GM19372 (cell line): ENCODE results near the gene SLC35G2.
"Not testable (repeated sequence)": the region's sequence is repeated elsewhere in the genome, so short reads cannot be mapped to it uniquely, and the experiment has no call there.

Source experiments
- ATAC-seq: cut with Tn5 transposase; IDR thresholded peaks from one replicate; pipeline ENCODE4 v1.9.1; 2021; ENCODE audit warnings: mild to moderate bottlenecking, low read depth, moderate library complexity; ENCODE audit not compliant: unreplicated experiment

The SLC35G2 gene

DNA sequence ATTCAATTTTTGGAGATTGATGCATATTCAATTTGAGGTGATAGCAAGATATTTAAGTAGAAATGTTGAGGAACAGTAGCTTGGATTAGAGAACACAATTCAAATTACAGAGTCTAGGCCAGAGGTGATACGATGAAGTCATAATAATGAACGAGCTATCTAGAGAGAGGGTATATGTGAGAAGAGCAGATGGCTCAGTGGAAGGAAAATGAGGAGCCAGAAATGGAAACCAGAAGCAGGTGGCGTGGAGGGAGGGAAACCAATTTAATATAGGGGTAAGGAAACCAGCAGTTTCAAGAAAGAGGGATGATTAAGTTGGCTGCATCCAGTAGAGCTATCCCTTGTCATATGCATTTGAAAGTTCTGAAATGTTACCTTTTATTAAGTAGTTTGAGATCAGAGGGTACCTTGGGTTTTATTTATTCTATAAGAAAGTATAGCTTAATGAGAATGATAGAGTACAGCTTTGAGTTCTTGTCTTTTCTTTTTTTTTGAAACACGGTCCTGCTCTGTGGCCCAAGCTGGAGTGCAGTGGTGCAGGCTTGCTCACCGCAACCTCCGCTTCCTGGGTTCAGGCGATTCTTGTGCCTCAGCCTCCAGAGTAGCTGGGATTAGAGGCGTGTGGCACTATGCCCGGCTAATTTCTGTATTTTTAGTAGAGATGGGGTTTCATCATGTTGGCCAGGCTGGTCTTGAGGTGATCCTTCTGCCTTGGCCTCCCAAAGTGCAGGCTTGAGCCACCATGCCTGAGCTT lies 65.2 kb downstream of the SLC35G2 start:
- ATAC-seq = no peak

DNA sequence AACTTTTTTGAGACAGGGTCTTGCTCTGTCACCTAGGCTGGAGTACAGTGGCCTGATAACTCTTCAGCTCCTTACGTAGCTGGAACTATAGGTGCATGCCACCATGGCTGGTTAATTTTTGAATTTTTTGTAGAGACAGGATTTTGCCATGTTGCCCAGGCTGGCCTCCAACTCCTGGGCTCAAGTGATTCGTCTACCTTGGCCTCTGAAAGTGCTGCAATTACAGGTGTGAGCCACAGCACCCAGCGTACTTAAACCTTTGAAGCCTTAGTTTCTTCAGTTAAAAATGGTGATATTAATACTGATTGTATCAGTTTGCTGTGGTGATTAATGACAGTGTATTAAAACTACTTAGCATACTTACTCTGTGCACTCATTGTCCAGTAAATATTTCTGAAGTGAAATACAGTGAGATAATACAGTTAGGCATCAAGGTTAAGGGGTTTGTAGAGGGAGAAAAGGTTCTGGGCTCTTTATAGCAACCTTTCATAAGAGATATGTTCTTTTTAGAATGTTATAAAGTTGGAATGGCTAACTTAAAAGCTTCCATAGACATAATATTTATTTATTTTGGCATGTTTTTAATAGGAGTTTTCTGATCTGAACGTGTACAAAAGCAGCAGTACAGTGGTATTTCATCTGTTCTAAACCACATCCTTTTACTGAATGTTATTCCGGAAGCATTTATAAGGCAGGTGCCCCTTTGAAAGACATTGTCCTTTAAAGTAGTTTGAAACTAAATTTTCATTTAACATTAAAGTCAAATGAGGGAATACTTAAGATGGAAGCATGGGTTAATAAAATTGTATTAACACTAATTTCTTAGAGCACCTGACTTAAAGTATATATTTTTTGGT lies 66.7 kb downstream of the SLC35G2 start:
- ATAC-seq = no peak

DNA sequence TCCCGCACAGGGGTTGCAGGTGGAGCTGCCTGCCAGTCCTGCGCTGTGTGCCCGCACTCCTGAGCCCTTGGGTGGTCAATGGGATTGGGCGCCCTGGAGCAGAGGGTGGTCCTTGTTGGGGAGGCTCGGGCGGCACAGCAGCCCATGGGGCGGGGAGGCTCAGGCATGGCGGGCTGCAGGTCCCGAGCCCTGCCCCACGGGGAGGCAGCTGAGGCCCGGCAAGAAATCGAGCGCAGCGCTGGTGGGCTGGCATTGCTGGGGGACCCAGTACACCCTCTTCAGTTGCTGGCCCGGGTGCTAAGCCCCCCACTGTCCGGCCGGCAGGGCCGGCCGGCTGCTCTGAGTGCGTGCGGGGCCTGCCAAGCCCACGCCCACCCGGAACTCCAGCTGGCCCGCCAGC lies 71.0 kb downstream of the SLC35G2 start:
- ATAC-seq = no peak

DNA sequence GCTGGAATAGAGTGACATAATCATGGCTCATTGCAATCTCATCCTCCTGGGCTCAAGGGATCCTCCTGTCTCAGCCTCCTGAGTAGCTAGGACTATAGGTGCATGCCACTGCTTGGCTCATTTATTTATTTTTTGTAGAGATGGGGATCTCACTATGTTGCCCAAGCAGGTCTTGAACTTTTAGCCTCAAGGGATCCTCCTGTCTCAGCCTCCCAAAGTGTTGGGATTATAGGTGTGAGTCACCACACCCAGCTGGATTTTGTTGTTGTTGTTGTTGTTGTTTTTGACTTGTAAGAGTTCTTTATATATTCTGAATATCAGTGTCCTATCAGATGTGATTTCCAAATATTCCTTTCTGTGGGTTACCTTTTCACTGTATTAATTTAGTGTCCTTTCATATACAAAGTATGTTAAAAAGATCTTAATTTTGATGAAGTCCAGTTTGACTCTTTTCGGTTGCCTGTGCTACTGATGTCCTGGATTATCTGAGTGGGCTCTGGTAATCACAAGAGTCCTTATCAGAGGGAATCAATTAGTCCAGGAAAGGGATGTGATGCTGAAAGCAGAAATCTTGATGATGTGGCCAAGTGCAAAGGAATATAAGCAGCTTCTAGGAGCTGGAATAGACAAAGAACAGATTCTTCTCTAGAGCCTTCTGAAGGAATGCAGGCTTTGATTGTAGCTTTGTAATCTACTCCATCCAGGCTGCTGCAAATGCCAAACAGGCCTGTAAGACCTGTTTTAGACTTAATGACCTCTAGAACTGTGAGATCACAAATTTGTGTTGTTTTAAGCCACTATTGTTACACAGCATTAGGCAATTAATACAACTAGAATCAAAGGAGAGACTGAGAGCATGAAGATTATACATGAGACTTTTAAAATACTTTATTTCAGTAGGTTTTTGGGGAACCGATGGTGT lies 73.3 kb downstream of the SLC35G2 start:
- no peak for ATAC-seq

DNA sequence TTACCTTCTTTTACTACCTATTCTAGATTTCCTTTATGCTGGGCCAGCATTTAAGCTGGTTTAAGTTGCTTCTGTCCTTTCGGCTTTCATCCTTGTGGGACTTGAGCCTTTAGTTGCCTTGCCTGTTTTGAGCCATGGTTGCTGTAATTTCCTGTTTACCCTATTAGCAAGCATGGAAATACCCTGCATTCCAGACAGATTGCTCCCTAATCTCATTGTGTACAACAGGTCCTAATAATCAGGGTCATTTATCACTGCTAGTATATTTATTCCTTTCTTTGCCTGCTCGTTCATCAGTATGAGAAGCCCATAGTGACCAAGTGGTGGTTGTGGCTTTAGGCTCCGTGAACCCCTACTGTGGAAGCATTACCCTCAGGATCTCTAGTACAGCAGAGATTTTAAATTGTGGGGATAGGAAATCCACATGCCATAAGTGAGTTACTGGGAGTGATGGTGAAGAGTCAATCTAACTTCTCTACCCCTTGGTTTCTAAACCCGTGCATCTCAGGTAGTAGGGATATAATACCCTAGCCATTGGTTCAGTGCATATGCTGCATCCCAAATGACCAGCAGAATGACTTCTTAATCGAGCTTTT lies 75.0 kb downstream of the SLC35G2 start:
- no peak for ATAC-seq

DNA sequence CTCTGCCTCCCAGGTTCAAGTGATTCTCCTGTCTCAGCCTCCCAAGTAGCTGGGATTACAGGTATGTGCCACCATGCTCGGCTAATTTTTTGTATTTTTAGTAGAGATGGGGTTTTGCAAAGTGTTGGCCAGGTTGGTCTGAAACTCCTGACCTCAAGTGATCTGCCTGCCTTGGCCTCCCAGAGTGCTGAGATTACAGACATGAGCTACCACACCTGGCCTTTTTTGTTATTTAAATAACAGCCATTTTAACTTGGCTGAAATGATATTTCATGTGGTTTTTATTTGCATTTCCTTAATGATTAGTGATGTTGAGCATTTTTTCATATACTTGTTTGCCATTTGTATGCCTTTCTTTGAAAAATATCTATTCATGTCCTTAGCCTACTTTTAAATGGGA lies 78.2 kb downstream of the SLC35G2 start:
- ATAC-seq = not testable (repeated sequence)

DNA sequence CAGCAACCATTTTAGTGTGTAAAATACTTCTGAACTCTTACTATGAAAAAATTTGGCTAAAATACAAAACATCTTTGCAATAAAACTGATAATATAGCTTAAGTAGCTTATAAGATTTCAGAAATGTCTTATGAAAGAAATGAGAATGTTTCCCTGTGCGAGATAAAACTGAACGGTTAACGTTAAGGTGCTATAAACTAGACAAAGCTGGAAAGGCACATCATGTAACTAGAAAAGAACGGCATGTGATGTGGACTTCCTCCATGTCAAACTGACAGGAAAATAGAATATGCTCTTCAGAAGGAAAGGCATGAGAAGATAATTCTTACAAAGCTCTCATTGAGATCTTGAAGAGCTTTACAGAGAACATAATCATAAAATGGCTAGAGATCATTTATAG lies 79.6 kb downstream of the SLC35G2 start:
- ATAC-seq = no peak

DNA sequence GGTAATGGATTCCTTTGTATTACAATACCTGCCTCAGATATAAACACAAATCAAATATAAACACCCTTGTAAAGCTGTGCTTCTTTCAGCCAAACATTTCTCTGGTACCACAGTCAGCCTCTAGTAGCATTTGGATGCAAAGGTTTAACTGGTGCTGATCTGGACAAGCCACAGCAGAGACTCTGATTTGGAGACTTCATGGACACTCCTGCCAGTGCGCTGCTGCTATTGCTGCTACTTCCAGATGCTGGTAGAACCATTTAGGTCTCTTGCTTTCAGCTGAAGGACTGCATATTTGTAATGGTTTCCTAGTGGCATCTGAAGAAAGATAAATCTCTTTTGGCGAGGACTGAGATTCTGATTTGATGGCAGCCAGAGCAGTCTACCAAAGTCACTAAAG lies 80.0 kb downstream of the SLC35G2 start:
- ATAC-seq = no peak

DNA sequence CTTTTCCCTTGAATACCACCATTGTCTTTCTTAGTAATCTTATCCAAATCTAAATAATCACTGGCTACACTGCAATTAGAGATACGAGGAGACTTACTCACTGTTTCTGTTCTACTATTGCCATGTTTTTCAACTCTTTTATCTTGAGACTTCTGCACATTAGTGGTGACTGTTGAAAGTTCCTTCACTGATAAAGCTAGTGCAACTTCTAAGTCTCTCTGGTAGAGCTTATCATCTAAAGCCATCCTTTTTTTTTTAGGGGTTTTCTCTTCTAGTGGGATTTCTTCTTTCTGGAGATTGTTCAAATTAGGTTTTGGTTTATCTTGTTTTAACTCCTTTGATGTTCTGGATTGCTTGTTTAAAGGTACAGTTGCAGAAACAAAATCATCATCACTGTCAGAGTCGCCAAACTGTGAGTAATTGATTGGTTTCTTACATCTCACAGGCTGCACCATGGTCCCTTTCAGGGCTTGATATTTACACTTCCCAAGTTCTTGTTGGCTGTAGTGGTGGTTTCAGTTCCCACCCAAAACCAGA lies 80.8 kb downstream of the SLC35G2 start:
- no peak for ATAC-seq

DNA sequence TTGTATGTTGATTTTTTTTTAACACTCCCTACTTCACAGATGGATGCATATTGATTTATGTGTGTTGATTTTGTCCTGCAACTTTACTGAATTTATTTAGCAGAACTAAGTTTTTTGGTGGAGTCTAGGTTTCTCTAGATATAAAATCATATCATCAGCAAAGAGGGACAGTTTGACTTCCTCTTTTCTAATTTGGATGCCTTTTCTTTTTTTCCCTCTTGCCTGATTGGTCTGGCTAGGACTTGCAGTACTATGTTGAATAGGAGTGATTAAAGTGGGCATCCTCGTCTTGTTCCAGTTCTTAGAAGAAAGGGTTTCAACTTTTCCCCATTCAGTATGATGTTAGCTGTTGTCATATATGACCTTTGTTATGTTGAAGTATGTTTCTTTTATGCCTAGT lies 81.8 kb downstream of the SLC35G2 start:
- ATAC-seq = not testable (repeated sequence)

DNA sequence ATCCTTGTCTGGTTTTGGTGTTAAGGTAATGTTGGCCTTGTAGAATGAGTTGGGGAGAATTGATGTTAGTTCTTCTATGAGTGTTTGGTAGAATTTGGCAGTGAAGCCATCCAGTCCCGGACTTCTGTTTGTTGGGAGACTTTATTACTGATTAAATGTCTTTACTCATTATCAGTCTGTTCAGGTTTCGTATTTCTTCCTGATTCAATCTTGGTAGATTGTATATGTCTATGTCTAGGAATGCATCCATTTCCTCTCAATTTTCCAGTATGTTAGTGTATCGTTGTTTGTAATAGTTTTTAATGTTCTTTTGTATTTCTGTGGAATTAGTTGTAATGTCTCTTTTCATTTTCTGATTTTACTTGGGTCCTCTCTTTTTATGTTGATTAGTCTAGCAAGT lies 82.5 kb downstream of the SLC35G2 start:
- ATAC-seq = no peak

DNA sequence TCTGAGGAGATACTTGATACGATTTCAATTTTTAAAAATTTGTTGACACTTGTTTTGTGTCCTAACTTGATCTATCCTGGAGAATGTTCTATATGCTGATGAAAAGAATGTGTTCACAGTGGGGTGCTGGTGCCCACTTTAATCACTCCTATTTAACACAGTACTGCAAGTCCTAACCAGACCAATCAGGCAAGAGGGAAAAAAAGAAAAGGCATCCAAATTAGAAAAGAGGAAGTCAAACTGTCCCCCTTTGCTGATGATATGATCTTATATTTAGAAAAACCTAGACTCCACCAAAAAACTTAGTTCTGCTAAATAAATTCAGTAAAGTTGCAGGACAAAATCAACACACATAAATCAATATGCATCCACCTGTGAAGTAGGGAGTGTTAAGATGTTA lies 83.6 kb downstream of the SLC35G2 start:
- not testable (repeated sequence) for ATAC-seq

DNA sequence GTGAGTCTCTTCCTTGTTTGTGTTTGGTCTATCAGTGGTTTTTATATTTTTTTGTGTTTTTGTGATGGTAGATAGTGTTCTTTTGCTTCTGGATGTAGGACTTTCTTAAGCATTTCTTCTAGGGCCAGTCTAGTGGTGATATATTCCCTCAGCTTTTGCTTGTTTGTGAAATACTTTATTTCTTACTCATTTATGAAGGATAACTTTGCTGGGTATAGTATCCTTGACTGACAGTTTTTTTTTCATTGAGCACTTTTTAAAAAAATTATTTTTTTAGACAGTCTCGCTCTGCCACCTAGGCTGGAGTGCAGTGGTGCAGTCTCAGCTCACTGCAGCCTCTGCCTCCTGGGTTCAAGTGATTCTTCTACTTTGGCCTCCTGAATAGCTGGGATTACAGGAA lies 85.0 kb downstream of the SLC35G2 start:
- no peak for ATAC-seq

DNA sequence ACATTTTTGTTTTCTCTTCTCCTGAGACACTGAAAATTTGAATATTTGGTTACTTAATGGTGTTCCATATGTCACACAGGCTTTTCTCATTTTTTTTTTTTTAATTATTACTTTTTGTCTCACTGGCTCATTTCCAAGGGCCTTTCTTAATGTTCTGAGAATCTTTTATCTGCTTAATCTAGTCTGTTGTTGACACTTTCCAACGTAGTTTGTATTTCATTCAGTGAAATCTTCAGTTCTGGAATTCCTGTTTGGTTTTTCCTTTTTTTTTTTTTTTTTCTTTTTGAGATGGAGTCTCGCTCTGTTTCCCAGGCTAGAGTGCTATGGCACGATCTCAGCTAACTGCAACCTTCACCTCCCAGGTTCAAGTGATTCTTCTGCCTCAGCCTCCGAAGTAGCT lies 85.8 kb downstream of the SLC35G2 start:
- ATAC-seq = no peak
